HG03175 (cell line): ENCODE measurements around the gene PRTG.
"Not testable (repeated sequence)": the region's sequence is repeated elsewhere in the genome, so short reads cannot be mapped to it uniquely, and the experiment has no call there.

ENCODE experiments used
- ATAC-seq: cut with Tn5 transposase; IDR thresholded peaks from one replicate; pipeline ENCODE4 v1.9.1; 2021; ENCODE audit warnings: mild to moderate bottlenecking, moderate library complexity; ENCODE audit not compliant: unreplicated experiment

Gene PRTG

GRCh38 chr15:55649058-55649423, 93.9 kb downstream of the PRTG start:
- ATAC-seq: no peak

- no peak for ATAC-seq
These were observed 104.2 kb downstream of the PRTG start for GRCh38 chr15:55638764-55639163.

- no peak for ATAC-seq
These were observed 105.9 kb downstream of the PRTG start for GRCh38 chr15:55637086-55637485.

- ATAC-seq: no peak
These were observed 109.2 kb downstream of the PRTG start for GRCh38 chr15:55633731-55634130.

- ATAC-seq: no peak
These were observed 110.5 kb downstream of the PRTG start for GRCh38 chr15:55632434-55632833.

GRCh38 chr15:55630858-55631257, 112.1 kb downstream of the PRTG start:
- no peak for ATAC-seq

- no peak for ATAC-seq
These were observed 114.6 kb downstream of the PRTG start for GRCh38 chr15:55628369-55628730.

- no peak for ATAC-seq
These were observed 115.1 kb downstream of the PRTG start for GRCh38 chr15:55627730-55628368.

- ATAC-seq: no peak
These were observed 123.2 kb downstream of the PRTG start for GRCh38 chr15:55619783-55620182.

- ATAC-seq: no peak
These were observed 124.6 kb downstream of the PRTG start for GRCh38 chr15:55618387-55618786.

GRCh38 chr15:55615445-55615844, 127.5 kb downstream of the PRTG start:
- ATAC-seq: no peak

GRCh38 chr15:55613727-55614126, 129.2 kb downstream of the PRTG start:
- no peak for ATAC-seq

GRCh38 chr15:55606214-55606613, 136.7 kb downstream of the PRTG start:
- no peak for ATAC-seq

- no peak for ATAC-seq
These were observed 141.6 kb downstream of the PRTG start for GRCh38 chr15:55601374-55601773.

GRCh38 chr15:55599439-55599838, 143.5 kb downstream of the PRTG start:
- ATAC-seq: no peak

GRCh38 chr15:55593019-55593418, 149.9 kb downstream of the PRTG start:
- ATAC-seq: not testable (repeated sequence)

GRCh38 chr15:55590788-55591187, 152.2 kb downstream of the PRTG start:
- no peak for ATAC-seq

GRCh38 chr15:55589287-55589686, 153.7 kb downstream of the PRTG start:
- no peak for ATAC-seq

- ATAC-seq: no peak
These were observed 154.2 kb downstream of the PRTG start for GRCh38 chr15:55588815-55589115.

GRCh38 chr15:55588070-55588814, 154.7 kb downstream of the PRTG start, which contains the start of gene PYGO1:
Gene PYGO1 (minus strand): TSS chr15:55588345. CDS start chr15:55587883, 462 bp downstream.
- no peak for ATAC-seq

- no peak for ATAC-seq
These were observed 155.5 kb downstream of the PRTG start for GRCh38 chr15:55587321-55588069.

GRCh38 chr15:55586808-55587207, 156.1 kb downstream of the PRTG start:
- no peak for ATAC-seq
